ENCODE results near the gene ADCY1.

DNA sequence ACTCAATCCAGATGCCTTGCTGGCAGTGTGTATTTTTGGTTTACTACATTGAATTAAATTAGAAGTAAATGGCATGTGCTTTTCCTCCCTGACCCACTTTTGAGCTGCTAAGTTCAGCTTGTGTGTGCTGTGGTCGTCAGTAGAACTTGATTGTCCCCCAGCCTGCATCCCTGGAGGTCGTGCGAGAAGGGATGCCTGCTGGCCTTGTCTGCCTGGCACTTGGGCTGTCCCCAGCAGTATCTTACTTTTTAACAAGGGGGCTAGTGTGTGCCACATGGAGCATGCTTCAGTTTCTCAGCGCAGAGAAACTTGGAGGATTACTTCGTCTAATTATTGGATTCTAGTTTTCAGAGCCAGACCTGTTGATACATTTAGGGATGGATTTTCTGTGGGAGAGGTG, 80.2 kb downstream of the ADCY1 start:
- TF ChIP-seq, protein P1, sequence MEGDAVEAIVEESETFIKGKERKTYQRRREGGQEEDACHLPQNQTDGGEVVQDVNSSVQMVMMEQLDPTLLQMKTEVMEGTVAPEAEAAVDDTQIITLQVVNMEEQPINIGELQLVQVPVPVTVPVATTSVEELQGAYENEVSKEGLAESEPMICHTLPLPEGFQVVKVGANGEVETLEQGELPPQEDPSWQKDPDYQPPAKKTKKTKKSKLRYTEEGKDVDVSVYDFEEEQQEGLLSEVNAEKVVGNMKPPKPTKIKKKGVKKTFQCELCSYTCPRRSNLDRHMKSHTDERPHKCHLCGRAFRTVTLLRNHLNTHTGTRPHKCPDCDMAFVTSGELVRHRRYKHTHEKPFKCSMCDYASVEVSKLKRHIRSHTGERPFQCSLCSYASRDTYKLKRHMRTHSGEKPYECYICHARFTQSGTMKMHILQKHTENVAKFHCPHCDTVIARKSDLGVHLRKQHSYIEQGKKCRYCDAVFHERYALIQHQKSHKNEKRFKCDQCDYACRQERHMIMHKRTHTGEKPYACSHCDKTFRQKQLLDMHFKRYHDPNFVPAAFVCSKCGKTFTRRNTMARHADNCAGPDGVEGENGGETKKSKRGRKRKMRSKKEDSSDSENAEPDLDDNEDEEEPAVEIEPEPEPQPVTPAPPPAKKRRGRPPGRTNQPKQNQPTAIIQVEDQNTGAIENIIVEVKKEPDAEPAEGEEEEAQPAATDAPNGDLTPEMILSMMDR (IDR thresholded peaks at IDR 0.05), result no peak
- no peak for TF ChIP-seq POLR2AphosphoS5 (IDR thresholded peaks at IDR 0.05)

All from stomach (tissue), 4 donors.